Hematopoietic multipotent progenitor cell treated with erythropoietin and hydrocortisone succinate and interleukin-3 and kit ligand, for 4 days (in vitro differentiated cells): ENCODE measurements around the gene IL33.

Experiments used
- DNase-seq: peaks from one replicate; pipeline ENCODE4 v3.0.0-alpha.2; 2015

Gene IL33

GRCh38 chr9:6218099-6218502 lies 2.5 kb downstream of the IL33 start:
- no peak for DNase-seq

- DNase-seq = no peak
Observed at GRCh38 chr9:6219040-6219439, 3.4 kb downstream of the IL33 start.

- no peak for DNase-seq
Observed at GRCh38 chr9:6219981-6220380, 4.4 kb downstream of the IL33 start.

- no peak for DNase-seq
Observed at GRCh38 chr9:6224393-6225154, 9.0 kb downstream of the IL33 start.

- peak; percentile 56 for DNase-seq
Observed at GRCh38 chr9:6226696-6227095, 11.1 kb downstream of the IL33 start.

GRCh38 chr9:6229186-6229585 lies 13.6 kb downstream of the IL33 start:
- no peak for DNase-seq

GRCh38 chr9:6229619-6230018 lies 14.0 kb downstream of the IL33 start:
- no peak for DNase-seq

- no peak for DNase-seq
Observed at GRCh38 chr9:6230037-6230780, 14.6 kb downstream of the IL33 start.

GRCh38 chr9:6232336-6232945 lies 16.8 kb downstream of the IL33 start:
- DNase-seq = no peak

GRCh38 chr9:6234014-6234413 lies 18.4 kb downstream of the IL33 start:
- DNase-seq = no peak

- no peak for DNase-seq
Observed at GRCh38 chr9:6237267-6237666, 21.7 kb downstream of the IL33 start.

GRCh38 chr9:6239048-6239461 lies 23.4 kb downstream of the IL33 start:
- no peak for DNase-seq

- no peak for DNase-seq
Observed at GRCh38 chr9:6239694-6240093, 24.1 kb downstream of the IL33 start.

- DNase-seq = no peak
Observed at GRCh38 chr9:6243746-6244145, 28.1 kb downstream of the IL33 start.

GRCh38 chr9:6247266-6247665 lies 31.7 kb downstream of the IL33 start:
- DNase-seq = no peak

GRCh38 chr9:6268826-6269397 lies 53.3 kb downstream of the IL33 start:
- no peak for DNase-seq

GRCh38 chr9:6270896-6271295 lies 55.3 kb downstream of the IL33 start:
- DNase-seq = no peak

- DNase-seq = no peak
Observed at GRCh38 chr9:6271508-6272228, 56.1 kb downstream of the IL33 start.

GRCh38 chr9:6272229-6272598 lies 56.6 kb downstream of the IL33 start:
- DNase-seq = no peak

- DNase-seq = no peak
Observed at GRCh38 chr9:6277417-6277816, 61.8 kb downstream of the IL33 start.

- no peak for DNase-seq
Observed at GRCh38 chr9:6301858-6302257, 86.3 kb downstream of the IL33 start.

- peak; percentile 4 for DNase-seq
Observed at GRCh38 chr9:6302417-6302816, 86.8 kb downstream of the IL33 start.

- DNase-seq = no peak
Observed at GRCh38 chr9:6304232-6304631, 88.6 kb downstream of the IL33 start.
